ENCODE results near the gene SLC22A15. TPM values are rescaled to one million over a fixed set of nuclear protein-coding genes. Genes with fewer than 3 reads are reported as not detected.

SLC22A15 gene
- total RNA-seq, 2 donors from 2014 or later = 8.3 to 15.6 TPM

DNA sequence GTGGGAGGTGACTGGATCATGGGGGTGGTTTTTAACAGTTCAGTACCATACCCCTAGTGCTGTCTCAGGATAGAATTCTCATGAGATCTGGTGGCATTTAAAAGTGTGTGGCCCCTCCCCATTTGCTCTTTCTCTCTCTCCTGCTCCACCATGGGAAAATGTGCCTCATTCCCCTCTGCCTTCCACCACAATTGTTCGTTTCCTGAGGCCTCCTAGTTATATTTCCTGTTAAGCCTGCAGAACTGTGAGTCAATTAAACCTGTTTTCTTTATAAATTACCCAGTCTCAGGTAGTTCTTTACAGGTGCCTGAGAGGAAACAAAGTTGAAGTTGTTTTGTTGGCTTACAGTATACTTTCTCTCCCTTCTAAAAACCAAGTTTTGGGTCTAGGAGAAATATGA lies 23.1 kb upstream of the SLC22A15 start:
- no peak for DNase-seq
- Histone ChIP-seq H3K27ac (ENCODE audit: low read depth, low read length) (no peak overlapping the region), H3K27me3 (ENCODE audit: control insufficient read depth, insufficient read depth, low read length, poor library complexity, severe bottlenecking) (no peaks in the 10 kb centered on the region), H3K4me1 (ENCODE audit: control insufficient read depth, insufficient read depth, low read length) (no peaks in the 10 kb centered on the region), H3K9me3 (ENCODE audit: control insufficient read depth, low read length) (no peaks in the 10 kb centered on the region), H3K9ac (ENCODE audit: extremely low read depth, low read length, poor library complexity, severe bottlenecking) (no peak overlapping the region), H3K36me3 (ENCODE audit: control insufficient read depth, insufficient read depth, low read length) (no peaks in the 10 kb centered on the region), H3K4me3 (ENCODE audit: low read length) (no peak overlapping the region)
- Mint-ChIP-seq H3K4me3 (no peak overlapping the region), H3K36me3 (ENCODE audit: low read depth) (peaks cover 7% of the 10 kb centered on the region), H3K27ac (peak overlapping the region; percentile 11), H3K4me1 (peaks cover 38% of the 10 kb centered on the region), H3K9me3 (no peaks in the 10 kb centered on the region), H3K27me3 (ENCODE audit: insufficient read depth) (no peaks in the 10 kb centered on the region)
- WGBS, 2 experiments (ENCODE audit: insufficient coverage in 1 of 2, insufficient read length in 1 of 2) = 78 to 86% methylated on average over 1 of the region's 1 CpG
- TF ChIP-seq, protein P1, sequence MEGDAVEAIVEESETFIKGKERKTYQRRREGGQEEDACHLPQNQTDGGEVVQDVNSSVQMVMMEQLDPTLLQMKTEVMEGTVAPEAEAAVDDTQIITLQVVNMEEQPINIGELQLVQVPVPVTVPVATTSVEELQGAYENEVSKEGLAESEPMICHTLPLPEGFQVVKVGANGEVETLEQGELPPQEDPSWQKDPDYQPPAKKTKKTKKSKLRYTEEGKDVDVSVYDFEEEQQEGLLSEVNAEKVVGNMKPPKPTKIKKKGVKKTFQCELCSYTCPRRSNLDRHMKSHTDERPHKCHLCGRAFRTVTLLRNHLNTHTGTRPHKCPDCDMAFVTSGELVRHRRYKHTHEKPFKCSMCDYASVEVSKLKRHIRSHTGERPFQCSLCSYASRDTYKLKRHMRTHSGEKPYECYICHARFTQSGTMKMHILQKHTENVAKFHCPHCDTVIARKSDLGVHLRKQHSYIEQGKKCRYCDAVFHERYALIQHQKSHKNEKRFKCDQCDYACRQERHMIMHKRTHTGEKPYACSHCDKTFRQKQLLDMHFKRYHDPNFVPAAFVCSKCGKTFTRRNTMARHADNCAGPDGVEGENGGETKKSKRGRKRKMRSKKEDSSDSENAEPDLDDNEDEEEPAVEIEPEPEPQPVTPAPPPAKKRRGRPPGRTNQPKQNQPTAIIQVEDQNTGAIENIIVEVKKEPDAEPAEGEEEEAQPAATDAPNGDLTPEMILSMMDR (conservative IDR thresholded peaks at IDR 0.05) = no peak

DNA sequence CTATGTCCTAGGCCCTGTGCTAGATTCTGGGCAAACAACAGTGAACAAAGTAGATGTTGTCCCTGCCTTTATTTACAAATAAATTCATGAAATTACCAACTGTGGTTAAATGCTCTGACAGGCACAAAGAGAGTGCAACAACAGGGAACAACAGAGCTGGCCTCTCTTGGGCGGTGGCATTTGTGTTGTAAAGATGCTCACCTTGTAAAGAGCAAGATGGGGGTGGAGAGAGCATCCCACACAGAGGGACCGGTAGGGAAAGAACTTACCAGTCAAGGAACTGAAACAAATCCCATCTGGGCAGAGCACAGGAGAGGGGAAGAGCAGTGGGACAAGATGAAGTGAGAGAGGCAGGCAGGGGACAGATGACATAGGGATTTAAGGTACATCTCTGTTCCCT lies 21.6 kb upstream of the SLC22A15 start:
- Histone ChIP-seq H3K27ac (ENCODE audit: low read depth, low read length) (no peak overlapping the region), H3K9ac (ENCODE audit: extremely low read depth, low read length, poor library complexity, severe bottlenecking) (no peak overlapping the region), H3K4me3 (ENCODE audit: low read length) (no peak overlapping the region), H3K4me1 (ENCODE audit: control insufficient read depth, insufficient read depth, low read length) (peaks cover 1% of the 10 kb centered on the region), H3K36me3 (ENCODE audit: control insufficient read depth, insufficient read depth, low read length) (no peaks in the 10 kb centered on the region), H3K9me3 (ENCODE audit: control insufficient read depth, low read length) (no peaks in the 10 kb centered on the region), H3K27me3 (ENCODE audit: control insufficient read depth, insufficient read depth, low read length, poor library complexity, severe bottlenecking) (no peaks in the 10 kb centered on the region)
- WGBS, 2 experiments (ENCODE audit: insufficient coverage in 1 of 2, insufficient read length in 1 of 2) = 63 to 73% methylated on average over 1 to 2 of the region's 2 CpGs
- Mint-ChIP-seq H3K4me1 (peaks cover 49% of the 10 kb centered on the region), H3K27me3 (ENCODE audit: insufficient read depth) (no peaks in the 10 kb centered on the region), H3K36me3 (ENCODE audit: low read depth) (peaks cover 7% of the 10 kb centered on the region), H3K4me3 (no peak overlapping the region), H3K27ac (no peak overlapping the region), H3K9me3 (no peaks in the 10 kb centered on the region)
- no peak for DNase-seq
- TF ChIP-seq, protein P1 (conservative IDR thresholded peaks at IDR 0.05) = no peak

DNA sequence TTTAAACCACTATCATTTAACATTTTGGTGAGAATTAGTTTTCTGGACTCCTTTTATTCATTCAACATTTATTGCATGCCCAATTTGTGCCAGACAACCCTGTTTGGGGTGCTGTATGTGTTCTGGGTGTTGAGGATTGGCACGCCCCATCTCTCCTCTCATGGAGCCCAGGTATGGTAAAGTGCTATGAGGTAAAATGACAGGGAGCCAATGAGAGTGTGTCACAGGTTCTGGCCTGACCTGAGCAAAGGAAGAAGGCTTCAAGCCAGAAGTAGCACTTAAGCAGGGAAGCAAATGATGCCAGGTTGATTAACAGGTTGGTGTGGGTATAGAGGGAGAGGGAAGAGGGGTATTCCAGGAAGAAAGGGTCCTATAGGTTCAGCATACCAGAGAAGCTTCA lies 21.1 kb upstream of the SLC22A15 start:
- no peak for DNase-seq
- no peaks in the 10 kb centered on the region for H3K27me3 Mint-ChIP-seq (ENCODE audit: insufficient read depth)
- no peaks in the 10 kb centered on the region for H3K9me3 Mint-ChIP-seq
- Histone ChIP-seq H3K27ac (ENCODE audit: low read depth, low read length) (no peak overlapping the region), H3K4me3 (ENCODE audit: low read length) (no peak overlapping the region), H3K9me3 (ENCODE audit: control insufficient read depth, low read length) (no peaks in the 10 kb centered on the region), H3K36me3 (ENCODE audit: control insufficient read depth, insufficient read depth, low read length) (no peaks in the 10 kb centered on the region), H3K4me1 (ENCODE audit: control insufficient read depth, insufficient read depth, low read length) (peaks cover 7% of the 10 kb centered on the region), H3K27me3 (ENCODE audit: control insufficient read depth, insufficient read depth, low read length, poor library complexity, severe bottlenecking) (no peaks in the 10 kb centered on the region), H3K9ac (ENCODE audit: extremely low read depth, low read length, poor library complexity, severe bottlenecking) (no peak overlapping the region)
- H3K36me3 Mint-ChIP-seq (ENCODE audit: low read depth) = peaks cover 7% of the 10 kb centered on the region
- TF ChIP-seq, protein P1 (conservative IDR thresholded peaks at IDR 0.05) = no peak
- no peak overlapping the region for H3K27ac Mint-ChIP-seq
- 96% methylated on average over 1 of the region's 1 CpG; no CpG with 5 or more reads in 1 of the 2 experiments for WGBS, 2 experiments (ENCODE audit: insufficient coverage in 1 of 2, insufficient read length in 1 of 2)
- H3K4me1 Mint-ChIP-seq = peaks cover 54% of the 10 kb centered on the region
- no peak overlapping the region for H3K4me3 Mint-ChIP-seq
